Activated gamma-delta T cell (primary cell): ENCODE data around the gene VEPH1.

ENCODE experiments used
- DNase-seq: peaks from one replicate; lab custom pipeline; 2025; lab: John Stamatoyannopoulos, UW

Gene VEPH1

DNA sequence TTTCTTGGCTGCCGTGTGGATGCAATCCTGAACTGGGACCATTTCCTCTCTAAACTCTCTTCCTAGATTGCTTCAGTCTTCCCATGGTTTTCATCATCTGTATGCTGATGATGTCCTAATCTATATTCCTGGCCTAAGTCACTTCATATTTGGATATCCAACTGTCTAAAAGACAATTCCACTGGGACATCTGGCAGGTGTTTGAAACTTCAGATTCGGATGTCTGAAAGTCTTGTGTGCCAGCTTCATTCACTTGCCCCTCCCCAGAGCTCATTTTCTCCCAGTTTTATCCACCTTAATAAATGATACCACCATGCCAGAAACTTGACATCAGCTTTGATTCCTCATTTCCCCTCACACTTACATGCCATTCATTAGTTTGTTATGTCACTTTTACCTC lies 201.5 kb downstream of the VEPH1 start:
- no peak for DNase-seq

DNA sequence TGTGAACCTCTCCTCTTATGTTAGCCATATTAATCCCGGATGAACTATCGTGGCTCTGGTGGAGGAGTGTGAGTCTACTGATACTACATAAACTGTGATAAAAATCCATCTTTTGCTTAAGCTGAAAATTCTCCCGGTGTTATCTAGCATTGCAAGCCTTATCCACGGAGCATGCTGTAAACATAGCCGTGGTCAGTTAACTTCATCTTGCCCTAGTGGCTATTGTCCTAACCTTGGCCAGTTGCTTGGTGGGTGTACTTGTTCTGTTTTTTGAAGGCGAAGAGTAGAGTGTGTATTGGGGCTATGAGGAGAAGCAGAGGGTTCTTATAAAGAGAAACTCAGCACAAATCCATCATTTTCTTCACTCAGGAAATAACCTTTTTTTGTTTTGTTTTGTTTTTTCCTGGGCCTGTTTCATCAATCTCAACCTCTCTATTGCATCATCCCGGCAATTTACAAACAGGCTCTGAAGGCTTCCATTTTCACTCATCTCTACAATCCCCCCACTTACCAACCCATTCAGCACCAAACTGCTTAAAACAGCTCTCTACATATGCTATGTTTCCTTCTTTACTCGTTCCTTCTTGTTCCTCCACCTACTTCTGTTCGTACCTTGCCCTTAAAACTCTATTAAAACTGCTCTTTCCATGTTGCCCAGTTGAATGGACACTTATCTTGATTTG lies 202.1 kb downstream of the VEPH1 start:
- no peak for DNase-seq

DNA sequence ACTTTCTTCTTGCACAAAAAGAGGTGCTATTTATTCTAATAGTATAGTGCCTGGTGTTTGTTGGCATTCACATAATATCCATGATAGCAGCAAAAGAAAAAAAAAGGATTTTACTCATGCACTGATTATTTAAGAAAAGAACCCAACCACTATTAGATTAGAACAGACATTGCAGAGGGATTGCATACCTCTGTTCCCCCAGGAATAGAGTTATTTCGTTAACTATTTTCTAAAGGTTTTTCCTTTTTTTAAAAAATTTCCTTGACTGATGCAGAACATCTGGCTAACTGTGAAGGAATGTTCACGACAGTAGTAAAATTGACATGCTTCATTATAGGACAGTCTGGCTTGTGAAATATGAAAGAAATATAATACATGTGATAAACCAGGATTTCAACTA lies 203.1 kb downstream of the VEPH1 start:
- no peak for DNase-seq

DNA sequence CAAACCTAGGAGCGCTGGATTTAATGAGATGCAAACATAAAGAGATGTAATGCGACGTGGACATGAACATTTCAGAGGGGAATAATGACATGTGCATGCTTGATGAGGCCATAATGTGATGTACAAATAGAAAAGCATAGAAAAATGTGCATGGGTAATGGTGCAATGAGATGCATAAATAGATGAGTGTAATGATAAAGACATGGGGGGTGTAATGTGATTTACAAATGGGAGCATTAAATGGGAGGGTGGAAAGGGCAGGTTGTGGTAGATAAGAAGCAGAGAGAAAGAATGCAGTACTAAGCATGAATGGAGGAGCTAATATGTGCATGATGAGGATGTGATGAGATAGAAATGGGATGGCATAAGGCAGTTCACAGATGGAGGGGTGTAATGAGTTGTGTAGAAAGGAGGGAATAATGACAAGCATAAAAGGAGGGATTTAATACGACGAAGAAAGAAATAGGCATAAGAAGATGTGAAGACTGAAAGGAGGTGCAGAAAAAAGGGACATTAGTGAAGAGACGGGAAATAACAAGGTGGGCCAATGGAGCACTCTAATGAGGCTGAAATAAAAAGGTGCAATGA lies 205.8 kb downstream of the VEPH1 start:
- no peak for DNase-seq

DNA sequence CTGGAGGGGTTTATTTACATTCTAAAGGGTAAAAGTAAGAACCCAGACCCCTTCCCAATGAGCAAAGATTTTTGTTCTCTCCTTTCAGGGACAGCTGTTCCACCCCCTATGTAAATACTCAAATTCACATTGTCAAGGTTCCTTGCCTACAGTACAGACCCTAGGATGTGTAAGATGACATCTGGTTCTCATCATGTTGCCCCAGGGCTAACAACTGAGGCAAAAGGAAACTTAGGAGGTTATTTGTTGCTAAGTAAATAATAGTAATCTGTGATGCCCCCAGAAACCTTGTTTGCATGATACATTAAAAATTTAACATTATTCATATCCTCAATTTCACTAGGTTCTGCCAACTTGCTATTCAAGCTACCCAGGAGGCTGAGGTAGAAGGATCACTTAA lies 208.3 kb downstream of the VEPH1 start:
- DNase-seq: no peak

DNA sequence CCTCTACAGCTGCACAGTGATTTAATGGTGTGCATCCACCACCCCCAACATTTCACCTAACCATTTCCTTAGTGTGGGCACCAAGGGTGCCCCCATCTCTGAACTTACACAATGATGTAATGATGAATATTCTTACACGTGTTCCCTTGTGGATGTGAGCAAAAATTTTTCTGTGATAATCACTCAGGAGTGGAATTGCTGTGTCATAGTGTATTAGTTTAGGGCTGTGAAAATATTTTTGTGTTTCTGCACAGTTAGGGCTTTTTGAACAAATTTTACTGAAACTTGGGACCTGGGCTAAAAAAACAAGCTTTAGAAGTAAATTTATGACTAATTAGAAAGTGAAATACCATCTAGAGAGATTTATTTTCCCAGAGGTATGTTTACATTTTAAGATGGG lies 208.7 kb downstream of the VEPH1 start:
- no peak for DNase-seq

DNA sequence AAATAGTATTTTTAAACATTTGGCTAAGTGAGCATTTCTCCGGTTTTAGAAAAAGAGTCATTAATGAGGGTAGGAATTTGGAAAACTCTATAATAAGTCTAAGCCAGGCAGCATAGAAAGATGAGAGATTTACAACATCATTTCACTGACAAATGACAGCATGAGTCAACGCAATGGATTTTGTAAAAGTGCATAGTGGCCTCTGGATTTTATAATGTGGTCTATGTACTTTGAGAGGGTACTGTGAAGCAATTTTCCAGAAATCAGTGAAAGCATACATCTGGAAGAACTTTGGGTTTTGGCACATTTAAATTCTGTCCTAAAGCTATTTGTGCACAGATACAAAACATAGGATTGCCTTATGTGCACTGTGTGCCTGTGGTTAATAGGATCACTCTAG lies 212.4 kb downstream of the VEPH1 start:
- no peak for DNase-seq

DNA sequence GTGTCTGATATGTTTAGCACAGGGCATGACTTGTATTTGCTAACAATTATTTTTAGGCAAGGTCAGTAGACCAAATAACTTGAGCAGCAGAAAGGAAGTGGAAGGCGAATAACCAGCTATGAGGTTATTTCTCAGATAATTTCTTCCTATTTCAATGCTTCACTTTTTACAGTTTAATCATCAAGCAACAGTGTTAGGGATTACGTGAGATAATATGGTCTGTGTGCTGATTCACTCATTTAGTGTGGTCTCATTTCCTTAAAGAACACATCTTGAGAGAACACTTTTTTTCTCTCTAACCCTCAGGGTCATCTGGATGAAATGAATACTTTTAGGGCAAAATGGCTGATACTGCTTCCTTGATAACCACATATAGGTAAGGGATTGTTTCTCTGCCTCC lies 217.2 kb downstream of the VEPH1 start:
- DNase-seq: no peak

DNA sequence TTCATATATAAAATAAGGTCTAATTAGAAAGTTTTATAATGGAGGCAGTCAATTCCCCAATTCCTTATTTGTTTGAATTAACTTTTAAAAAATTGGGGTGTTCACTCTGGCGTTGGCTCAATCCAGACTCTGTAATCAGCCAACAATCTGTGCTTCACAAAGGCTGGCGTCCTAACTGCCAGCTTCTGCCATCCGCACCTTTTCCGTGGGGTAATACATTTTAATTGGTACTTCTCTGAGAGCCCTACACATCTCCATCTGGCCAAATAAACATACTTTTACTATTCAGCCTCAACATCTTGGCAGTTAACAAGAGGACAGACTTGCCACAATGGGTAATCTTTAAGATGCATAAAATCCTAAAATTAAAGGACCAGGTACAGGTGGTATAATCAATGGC lies 218.1 kb downstream of the VEPH1 start:
- no peak for DNase-seq

DNA sequence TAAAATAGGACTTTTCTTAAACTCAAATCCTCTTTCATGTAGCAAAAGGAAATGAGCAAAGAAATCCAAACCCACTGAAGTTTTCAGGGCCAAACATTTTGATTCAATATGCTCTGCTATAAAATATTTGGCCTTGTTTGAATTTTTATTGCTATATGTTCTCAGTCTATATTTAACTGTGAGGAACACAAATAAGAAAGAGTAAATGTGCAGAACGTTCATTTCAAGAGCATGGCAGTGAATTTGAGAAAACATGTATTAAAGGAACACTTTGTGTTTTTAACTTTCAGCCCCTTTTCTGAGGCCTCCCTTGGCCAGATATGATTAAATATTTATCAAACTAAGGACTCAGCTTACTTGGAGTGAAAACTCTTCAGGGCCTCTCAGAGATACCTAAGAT lies 218.5 kb downstream of the VEPH1 start:
- DNase-seq: no peak

DNA sequence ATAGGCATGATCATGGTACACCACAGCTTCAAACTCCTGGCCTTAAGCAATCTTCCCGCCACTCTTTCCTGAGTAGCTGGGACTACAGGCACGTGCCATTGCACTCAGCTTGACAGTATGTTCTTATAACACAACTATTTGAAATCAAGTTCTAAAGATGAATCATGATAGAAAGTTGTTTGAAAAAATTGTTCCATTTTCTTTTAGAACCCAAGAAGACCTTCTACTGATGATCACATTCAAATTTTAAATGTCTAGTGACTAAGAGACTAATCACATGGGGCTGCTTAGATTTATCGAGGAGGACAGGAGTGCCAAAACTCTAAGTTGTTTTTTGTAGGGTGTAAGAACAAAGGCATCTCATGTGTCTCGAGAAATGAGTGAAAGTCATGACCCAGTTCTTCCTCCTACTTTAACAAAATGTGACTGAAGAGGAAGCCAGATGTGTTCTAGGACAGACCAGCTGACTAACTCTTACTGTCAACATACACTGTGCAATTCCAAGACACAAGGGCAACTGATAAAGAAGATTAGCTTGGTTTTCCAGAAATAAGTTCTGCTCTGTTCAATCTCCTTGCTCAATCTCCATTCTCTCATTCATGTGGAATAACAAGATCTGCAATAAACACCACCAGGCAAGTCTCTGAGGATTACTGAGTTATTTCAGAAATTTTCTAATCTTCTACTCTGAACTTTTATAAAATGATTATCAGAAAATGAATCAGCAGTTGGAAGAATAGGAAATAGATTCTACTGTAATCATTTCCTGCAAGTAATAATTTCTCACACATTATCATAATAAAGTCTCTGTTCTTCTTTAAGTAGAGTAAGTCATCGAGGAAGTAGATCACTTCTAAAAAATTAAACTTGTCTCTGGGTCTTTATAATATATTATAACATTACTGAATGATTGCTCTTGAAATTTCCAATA lies 220.7 kb downstream of the VEPH1 start:
- no peak for DNase-seq

DNA sequence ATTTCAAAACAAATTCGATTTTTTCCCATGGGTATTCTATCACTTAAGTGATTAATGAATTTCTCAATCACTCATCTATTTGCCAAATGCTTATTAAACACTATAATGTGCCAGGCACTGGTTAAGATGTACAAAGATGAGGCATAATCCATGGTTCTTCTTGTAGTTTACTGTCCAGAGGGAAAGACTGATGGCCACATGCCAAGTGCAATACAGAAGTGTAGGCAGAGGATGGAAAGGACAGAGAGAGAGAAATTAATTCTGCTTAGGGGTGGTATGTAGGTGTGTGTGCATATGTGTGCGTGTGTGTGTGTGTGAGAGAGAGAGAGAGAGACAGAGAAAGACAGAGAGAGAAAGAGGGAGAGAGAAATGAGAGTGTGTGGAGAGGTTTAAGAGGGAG lies 222.4 kb downstream of the VEPH1 start:
- DNase-seq: no peak

DNA sequence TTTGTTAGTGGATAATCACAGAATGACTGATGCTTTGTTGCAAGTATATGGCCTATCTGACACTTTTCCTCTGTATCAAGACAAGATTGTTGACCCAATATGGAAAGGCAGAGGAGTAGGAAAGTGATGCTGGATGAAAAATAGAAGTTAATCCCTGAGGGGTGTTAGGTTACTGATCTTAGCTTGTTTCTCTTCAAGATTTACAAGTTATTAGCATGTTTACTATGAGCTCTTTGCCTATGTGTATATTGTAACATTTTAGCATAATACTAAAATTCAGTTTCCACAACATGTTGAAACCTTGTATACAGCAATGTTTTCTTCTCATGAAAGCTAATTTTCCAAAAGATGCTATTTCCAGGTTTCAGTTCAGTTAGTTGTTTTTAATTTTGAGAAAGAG lies 222.9 kb downstream of the VEPH1 start:
- DNase-seq: no peak

DNA sequence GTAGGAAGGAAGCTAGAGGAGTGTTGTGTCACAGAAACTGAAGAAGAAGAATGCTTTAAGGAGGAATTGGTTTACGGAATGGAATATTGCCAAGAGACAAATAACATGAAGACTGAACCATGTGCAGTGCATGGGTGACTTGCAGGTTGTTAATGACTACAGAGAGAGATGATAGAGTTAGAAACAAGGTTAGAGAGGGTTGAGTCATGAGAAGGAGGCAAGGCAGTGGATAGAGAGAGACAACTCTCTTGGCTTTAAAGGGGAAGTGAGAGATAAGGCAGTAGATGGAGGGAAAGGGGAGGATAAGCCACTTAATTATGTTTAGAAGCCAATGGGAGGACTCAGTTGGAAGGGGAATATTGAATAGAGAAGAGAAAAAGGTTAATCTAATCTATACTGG lies 224.0 kb downstream of the VEPH1 start:
- DNase-seq: no peak

DNA sequence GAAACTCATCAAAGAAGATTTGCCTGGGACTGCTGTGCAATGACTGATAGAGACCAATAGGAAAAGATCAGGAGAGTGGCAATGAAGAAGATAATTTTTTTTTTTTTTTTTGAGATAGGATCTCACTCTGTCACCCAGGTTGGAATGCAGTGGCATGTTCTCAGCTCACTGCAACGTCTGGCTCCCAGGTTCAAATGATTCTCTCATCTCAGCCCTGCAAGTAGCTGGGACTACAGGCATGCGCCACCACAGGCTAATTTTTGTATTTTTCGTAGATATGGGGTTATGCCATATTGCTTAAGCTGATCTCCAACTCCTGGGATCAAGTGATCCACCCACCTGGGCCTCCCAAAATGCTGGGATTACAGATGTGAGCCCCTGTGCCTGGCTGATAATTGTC lies 226.4 kb downstream of the VEPH1 start:
- DNase-seq: no peak

DNA sequence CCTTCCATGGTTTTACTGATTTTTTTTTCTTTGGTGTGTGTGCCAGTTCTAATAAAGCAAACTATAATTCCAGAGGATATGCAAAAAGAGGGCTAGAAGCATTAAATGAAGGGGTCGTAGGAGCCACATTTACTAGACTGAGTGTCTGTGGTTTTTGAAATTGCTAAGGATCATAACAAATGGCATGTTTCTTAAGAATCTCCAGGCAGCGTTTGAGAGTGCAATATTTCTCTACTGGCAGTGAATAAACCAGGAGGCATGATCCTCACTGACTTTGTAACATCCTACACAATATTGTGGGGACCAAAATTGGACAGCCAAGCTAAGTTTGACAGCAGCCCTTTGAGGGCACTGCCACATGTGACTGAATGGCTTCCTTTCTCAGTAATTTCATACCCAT lies 227.4 kb downstream of the VEPH1 start:
- no peak for DNase-seq

DNA sequence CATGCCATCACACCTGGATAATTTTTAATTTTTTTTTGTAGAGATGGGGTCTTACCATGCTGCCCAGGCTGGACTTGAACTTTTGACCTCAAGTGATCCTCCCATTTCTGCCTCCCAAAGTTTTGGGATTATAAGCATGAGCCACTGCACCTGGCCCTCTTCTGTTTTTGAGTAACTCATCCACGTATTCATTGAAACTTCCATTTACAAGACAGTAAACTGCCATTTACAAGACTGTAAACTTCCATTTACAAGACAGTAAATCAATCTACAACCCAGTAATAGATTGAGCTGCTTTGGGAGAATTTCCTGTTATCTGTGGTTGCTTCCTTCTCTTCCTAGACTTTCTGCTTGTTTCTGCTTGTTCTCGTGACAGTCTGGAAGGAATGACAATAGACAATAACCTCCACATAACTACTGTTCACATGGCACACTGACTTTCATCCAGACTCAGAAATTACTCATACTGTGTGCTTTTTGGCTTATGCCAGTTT lies 228.5 kb downstream of the VEPH1 start:
- DNase-seq: no peak

DNA sequence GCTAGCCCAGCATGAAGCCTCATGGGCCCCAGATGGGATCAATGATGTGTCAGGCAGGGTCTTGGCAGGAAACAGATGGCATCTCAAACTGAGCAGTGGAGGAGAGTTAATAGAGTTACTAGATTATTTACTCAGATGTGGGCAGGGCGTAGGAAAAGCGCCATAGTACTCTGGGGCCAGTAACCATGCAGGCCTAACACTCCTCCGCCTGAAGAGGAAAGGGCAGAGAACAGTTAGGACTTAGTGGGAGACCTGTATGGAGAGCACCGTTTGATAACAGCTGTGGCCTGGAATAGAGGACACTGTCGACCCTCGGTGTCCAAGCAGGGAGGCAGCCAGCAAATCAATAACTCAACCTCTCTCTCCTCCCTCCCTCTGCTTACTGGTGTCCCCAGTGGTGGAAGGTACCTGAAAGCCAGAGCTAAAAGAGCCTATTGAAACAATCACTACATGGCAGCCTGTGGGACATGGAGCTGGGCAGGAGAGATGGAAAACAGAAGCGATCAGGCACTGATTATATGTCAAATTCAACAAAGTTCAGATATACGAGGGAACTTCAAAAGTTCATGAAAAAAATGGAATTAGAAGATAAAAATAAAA lies 231.8 kb downstream of the VEPH1 start:
- no peak for DNase-seq

DNA sequence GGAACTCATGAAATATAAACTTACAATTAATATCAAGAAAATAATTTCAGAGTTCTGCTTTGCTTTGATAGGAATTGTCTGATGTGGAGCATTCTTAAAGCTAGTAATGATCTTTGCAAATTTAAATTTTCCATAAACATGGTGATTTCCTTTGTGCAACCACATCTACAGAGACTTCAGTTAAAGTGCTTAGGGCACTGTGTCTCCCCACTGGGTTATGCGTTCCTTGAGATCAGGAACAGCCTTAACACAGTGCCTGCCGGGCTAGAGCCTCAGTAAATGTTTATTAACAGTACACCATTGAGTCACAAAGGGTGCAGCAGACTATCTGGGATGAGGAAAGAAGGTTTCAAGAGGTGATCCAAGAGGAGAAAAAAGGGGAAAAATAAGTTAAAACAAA lies 235.2 kb downstream of the VEPH1 start:
- DNase-seq: no peak

DNA sequence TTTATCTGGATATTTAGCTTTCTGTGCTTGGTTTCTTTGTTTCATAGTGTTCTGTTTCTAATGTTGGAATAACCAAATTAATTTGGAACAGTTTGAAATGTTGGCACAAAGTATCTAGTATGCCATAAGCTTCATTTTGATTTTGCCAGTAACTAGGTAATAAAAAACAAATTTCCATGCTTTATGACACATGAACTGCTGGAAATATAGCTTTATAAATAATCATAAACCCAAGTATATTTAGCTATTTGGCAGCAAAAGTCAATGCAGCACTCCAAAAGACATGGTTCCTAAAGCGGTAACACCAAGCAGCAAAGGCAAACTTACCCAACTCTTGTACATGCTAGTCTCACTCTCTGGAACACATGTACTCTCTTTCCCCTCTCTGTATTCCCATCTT lies 237.3 kb downstream of the VEPH1 start:
- DNase-seq: no peak

DNA sequence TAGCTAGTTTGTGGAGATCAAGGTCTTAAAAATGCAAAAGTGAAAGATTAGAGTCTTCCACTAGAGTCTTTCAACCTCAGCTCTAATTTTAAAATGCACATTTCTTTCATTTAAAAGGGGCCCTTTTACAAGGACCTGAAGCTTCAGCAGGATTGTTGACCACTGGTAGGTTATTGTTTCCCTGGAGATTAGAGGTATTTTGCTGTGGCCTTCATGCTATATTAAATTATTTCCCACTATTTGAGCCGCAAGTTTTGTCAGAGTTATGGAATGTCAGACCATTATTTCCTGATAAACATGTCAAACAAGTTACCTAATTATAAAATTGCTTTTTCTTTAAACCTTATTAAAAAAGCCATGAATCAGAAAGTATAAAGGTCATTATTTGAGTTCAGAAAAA lies 240.2 kb downstream of the VEPH1 start:
- DNase-seq: no peak

DNA sequence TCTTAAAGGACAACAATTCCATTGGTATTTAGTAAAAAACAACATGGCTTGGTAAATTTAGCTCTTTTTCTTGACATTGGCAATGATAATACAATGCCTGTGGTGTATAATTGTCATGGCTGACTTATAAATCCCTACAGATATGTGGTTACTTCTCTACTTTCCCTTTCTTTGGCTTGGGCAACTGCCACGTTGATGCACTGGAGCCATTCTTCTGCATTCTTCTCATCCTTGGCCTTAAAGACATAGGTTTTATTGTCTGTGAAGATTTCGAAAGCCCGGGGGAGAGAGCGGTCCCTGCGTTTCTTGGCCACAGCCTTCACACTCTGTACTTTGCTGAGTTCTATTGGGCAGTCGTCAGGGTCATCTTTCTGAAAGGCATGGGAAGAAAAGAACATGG lies 242.2 kb downstream of the VEPH1 start:
- DNase-seq: no peak

DNA sequence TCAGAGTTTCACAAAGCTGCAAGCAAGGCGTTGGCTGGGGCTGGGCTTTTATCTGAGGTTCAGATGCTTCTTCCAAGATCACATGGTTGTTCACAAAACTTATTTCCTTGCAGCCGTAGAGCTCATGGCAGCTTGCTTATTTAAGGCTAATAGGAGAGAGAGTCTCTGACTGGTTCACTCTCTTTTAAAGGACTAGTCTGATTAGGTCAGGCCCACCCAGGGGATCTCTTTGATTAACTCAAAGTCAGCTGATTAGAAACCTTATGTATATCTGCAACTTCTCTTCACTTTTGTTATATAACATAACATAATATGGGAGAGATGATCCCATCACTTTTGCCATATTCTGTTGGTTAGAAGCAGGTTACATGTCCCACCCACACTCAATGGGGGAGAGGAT lies 243.4 kb downstream of the VEPH1 start:
- no peak for DNase-seq
